HG03095 (cell line): ENCODE measurements around the gene RWDD1.
"Not testable (repeated sequence)": the region's sequence is repeated elsewhere in the genome, so short reads cannot be mapped to it uniquely, and the experiment has no call there.

Experiments
- ATAC-seq: cut with Tn5 transposase; IDR thresholded peaks from one replicate; pipeline ENCODE4 v1.9.1; 2021; ENCODE audit warnings: moderate library complexity; ENCODE audit not compliant: unreplicated experiment

Gene RWDD1

GRCh38 chr6:116604868-116605267 is 33.6 kb downstream of the RWDD1 start:
- ATAC-seq: not testable (repeated sequence)

GRCh38 chr6:116605935-116606334 is 34.6 kb downstream of the RWDD1 start:
- ATAC-seq: no peak

GRCh38 chr6:116611056-116611455 is 39.8 kb downstream of the RWDD1 start:
- ATAC-seq: no peak

- peak; percentile 100 for ATAC-seq
Measured at GRCh38 chr6:116615937-116616736, 44.8 kb downstream of the RWDD1 start, which contains the start of gene RSPH4A. TSS of gene RSPH4A (plus strand) at chr6:116616479. CDS start at chr6:116616624, 145 bp downstream.

- peak; percentile 38 for ATAC-seq
Measured at GRCh38 chr6:116616737-116617053, 45.4 kb downstream of the RWDD1 start.

GRCh38 chr6:116624036-116624805 is 52.9 kb downstream of the RWDD1 start:
- no peak for ATAC-seq

- no peak for ATAC-seq
Measured at GRCh38 chr6:116625872-116626271, 54.6 kb downstream of the RWDD1 start.

GRCh38 chr6:116629563-116629981 is 58.3 kb downstream of the RWDD1 start:
- no peak for ATAC-seq

- ATAC-seq: peak; percentile 85
Measured at GRCh38 chr6:116631379-116631990, 60.2 kb downstream of the RWDD1 start.

- ATAC-seq: no peak
Measured at GRCh38 chr6:116633685-116634084, 62.4 kb downstream of the RWDD1 start.
